ENCODE results near the gene CMTM2.

- TF ChIP-seq CTCF (IDR thresholded peaks at IDR 0.05) = no peak
- no peak for TF ChIP-seq EZH2phosphoT487 (IDR thresholded peaks at IDR 0.05)
- TF ChIP-seq EZH2 (IDR thresholded peaks at IDR 0.05) = no peak
Measured at GRCh38 chr16:66553223-66553622, 26.0 kb upstream of the CMTM2 start.

Measured in neural progenitor cell (in vitro differentiated cells).